Forelimb muscle (tissue), 1 donor: Measurements from ENCODE around the gene GBX1. TPM values are rescaled to one million over a fixed set of nuclear protein-coding genes. Genes with fewer than 3 reads are reported as not detected.

Experiments used
- DNase-seq: peaks from one replicate; pipeline ENCODE4 v3.0.0-alpha.2; 2013; ENCODE audit warnings: low read depth
- polyA plus RNA-seq: library from polyadenylated mRNA; unstranded; fragments of 120-200 nt; gene quantifications from one replicate; pipeline ENCODE4 v1.2.1, GENCODE V29; 2013; ENCODE audit not compliant: insufficient read length

The GBX1 gene
- polyA plus RNA-seq, 1 donor: 3.1 TPM

DNA sequence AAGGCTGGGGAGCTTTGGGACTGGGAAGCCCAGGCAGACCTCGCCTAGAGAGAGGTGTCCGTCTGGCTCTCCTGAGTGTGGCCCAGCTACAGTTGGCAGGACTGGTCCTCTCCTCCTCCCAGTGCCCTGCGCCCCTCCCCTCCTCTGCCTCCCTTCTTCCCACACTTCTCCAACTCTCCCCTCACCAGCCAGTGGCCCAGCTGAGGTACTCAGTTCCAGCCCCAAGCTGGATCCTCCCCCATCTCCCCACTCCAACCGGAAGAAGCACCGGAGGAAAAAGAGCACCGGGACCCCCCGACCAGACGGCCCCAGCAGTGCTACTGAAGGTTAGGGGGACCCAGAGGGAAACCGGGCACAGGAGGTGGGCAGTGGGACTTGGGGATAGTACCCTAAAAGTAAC is 27.7 kb downstream of the GBX1 start:
- no peak for DNase-seq

DNA sequence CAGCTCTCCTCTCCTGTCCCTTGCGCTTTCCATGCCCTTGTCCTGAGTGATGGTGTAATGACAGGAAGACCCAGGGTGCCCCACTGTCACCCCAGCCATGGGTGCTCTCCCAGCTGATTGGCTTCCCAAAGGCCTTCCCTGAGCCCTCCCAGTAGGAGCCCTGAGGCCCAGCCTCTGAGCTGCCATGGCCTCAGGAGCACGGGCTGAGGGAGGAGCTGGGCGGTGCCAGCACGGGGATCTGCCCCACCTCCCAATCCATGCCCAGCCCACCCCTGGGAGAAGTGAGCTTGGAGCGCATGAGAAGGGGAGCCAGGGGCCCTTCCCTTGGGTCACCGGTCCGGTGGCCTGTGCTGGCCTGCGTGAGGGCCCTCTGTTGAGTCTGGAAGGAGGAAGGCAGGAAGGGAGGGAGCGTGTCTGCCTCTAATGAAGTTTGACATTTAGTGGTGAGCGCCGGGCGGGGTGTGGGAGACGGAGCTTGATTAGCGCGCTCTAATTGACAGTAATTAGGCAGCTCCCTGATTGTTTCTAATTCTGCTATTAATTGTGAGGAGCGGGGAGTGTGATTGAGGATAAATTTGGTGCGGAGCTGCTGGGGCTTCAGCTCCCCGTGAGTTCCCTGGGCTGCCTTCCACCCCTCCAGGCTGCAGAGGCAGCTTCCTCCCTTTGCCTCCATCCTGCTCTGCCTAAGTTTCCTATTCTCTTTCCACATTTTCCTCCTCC is 28.3 kb downstream of the GBX1 start:
- no peak for DNase-seq

- no peak for DNase-seq
These were observed 29.2 kb downstream of the GBX1 start for GRCh38 chr7:151138153-151138851.

DNA sequence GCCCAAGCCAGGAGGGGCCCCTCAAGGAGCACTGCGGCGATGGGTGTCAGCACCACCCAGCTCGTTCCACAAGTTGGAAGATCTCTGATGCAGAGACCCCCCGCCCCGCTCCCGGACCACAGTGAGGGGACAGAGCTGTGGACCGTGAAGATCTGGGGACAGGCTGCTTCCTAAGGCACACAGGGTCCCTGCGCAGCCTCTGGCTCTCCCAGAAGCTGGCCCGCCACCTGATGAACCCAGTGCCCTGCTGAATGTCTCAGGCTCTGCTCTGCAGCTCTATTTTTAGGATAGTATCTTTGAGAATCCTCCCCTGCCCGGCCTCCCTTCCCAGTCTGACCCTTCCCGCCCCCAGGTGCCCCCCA is 29.7 kb downstream of the GBX1 start:
- DNase-seq: no peak

- DNase-seq: no peak
These were observed 30.3 kb downstream of the GBX1 start for GRCh38 chr7:151137076-151137675.

- DNase-seq: no peak
These were observed 31.3 kb downstream of the GBX1 start for GRCh38 chr7:151135866-151136843.

GRCh38 chr7:151135525-151135845 is 32.0 kb downstream of the GBX1 start:
- DNase-seq: no peak

DNA sequence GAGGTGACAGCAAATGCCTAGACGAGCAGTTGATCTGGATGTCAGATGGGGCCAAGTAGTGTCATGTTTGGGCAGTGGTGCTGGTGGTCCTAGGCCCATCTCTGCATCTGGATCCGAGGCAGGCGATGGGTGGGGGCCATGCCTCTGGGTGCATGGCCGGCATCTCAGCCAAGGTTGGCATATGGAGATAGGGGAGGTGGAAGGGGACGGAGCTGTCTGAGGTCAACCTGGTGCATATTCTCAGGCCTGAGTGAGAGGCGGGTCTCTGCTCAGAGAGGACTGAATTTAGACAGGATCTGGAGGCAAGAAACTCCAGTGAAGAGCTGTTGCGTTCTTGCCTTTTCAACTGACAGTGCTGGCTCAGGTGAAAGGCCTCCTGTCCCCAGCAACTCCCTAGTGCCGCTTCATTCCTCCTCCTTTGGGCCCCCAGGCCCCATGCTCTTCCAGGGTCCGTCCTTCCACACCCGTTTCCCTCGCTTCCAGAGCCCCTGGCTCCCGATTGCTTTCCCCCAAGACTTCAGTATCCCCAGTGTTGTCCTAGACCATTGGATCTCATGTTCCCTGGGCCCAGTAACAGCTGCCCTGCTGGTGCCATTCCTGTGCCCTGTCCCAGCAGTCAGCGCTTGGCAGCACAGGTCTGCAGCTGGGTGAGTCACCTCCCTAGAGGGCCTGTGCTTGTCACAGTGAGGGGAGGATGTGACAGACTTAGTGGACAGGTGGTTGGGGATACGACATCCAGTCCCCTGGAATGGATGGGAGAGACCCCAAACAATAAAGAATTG is 32.6 kb downstream of the GBX1 start:
- DNase-seq: no peak

DNA sequence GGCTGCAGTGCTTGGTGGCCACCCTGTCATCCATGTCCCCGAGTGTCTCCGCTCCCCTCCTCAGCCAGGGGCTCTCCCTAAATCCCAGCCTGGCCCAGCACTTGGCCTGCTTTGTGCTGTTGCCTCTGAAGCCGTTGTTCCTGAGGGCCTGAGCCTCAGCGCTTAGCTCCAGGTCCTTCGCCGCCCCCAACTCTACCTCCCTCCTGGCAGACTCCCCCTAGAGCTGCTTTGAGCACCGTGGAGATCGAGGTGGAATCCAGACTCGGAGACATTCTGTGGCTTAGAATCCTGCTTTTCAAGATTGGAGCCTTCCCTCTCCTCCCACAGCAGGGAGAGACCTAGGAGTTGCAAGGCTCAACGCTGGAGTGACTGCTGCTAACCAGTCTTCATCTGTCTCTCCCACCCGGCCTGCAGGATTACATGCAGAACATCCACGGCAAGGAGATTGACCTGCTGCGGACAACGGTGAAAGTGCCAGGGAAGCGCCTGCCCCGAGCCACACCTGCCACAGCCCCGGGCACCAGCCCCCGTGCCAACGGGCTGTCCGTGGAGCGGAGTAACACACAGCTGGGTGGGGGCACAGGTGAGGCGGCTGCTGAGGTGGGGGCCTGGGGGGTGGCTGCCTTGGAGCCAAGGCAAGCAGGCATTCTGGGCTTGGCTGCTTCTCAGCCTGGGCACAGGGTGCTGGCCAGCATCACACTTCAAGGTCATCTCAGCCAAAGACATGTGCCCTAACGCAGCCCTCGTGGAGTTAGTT is 33.3 kb downstream of the GBX1 start:
- no peak for DNase-seq

DNA sequence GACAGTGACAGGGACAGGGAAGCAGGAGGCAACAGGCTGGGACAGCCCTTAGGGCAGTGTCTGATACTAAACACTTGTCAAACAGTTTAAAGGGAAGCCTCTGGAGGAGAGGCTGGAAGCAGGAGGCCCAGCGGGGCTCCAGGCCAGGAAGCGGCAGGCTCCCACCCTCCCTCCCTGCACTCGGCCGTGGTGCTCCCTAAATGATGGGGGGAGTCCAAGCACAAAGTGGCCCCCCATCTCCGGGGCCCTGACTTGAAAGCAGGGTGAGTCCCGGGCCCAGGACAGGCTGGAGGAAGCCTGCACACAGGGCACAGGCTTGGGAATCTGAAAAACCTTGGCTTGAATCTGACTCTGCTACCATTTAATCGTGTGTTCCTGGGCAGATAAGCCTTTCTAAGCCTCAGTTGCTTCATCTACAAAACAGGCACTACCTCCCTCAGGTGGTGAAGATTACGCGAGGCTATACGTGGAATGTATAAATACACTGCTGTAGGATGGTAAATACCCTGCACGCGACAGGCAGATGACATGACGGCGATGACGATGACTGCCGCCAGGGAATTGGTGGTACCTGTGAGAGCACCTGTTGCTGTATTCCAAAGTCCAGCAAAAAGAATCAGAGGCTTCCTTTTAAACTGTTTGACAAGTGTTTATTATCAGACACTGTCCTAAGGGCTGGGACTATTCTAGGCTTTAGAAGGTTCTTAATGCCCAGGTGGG is 34.1 kb downstream of the GBX1 start:
- DNase-seq: no peak

- DNase-seq: no peak
These were observed 34.9 kb downstream of the GBX1 start for GRCh38 chr7:151132461-151133205.

- DNase-seq: peak; percentile 51
These were observed 35.8 kb downstream of the GBX1 start for GRCh38 chr7:151131592-151132293.

DNA sequence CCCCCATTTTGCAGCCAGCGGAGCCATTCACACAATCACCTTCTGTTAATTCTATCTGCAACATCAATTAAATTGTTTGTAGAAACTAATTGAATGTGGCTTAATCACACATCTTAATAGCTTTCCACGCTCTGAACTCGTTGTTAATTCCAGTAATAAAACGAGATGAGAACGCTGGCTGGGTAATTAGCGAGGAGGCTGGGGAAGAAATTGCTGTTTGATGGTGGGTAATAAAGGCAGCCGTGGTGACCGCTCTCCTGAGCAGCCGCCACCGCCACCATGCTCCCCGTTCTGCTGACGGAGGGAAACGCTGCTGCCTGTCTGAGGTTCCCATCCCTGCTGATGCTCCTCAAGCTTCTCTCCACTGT is 36.3 kb downstream of the GBX1 start:
- DNase-seq: no peak

DNA sequence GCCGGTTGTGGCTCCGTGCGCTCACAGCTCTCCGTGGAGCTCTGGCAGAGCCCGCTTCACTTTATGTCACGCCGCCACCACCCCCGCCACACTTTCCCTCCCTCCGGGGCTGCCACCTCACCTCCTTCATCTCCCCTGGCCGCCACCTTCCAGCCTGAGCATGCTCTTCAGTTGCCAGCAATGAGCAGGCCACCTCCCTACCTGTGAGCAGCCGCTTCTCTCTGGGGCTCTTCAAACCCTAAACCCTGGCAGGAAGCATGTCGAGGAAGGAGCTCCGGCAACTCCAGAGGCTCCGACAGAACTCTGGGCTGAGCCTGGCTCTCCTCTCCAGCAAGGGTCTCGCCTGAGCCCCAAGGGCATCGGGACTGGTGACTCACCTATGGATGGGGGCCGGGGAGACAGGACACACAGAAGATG is 36.7 kb downstream of the GBX1 start:
- no peak for DNase-seq

DNA sequence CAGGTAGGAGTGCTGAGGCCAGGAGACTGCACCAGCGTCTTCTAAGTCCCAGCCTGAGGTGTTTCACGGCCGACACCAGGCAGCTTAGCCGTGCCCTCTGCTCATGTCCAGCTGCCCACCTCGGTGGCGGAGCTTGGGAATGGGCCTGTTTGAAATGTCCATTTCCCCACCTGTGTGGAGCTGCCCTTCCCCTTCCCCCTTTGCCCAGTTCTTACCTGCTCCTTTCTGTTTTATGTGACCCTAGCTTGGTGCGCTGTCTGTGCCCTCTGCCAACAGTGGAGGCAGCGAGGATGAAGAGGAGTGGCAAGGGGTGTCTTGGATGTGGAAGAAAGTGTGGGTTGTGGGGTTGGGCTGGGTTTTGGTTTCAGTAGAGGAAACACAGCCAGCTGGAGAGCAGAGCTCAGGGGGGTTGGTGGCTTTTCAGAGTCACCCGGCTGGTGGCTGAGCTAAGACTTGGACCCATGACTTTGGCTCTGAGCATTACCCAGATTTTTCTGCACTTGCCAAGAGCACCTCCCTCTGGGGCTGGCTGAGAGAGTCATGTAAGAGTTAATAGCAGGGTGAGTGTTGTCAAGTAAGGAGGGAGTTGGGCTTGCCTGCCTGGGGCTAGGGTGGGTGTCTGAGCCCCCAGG is 37.4 kb downstream of the GBX1 start:
- DNase-seq: no peak

DNA sequence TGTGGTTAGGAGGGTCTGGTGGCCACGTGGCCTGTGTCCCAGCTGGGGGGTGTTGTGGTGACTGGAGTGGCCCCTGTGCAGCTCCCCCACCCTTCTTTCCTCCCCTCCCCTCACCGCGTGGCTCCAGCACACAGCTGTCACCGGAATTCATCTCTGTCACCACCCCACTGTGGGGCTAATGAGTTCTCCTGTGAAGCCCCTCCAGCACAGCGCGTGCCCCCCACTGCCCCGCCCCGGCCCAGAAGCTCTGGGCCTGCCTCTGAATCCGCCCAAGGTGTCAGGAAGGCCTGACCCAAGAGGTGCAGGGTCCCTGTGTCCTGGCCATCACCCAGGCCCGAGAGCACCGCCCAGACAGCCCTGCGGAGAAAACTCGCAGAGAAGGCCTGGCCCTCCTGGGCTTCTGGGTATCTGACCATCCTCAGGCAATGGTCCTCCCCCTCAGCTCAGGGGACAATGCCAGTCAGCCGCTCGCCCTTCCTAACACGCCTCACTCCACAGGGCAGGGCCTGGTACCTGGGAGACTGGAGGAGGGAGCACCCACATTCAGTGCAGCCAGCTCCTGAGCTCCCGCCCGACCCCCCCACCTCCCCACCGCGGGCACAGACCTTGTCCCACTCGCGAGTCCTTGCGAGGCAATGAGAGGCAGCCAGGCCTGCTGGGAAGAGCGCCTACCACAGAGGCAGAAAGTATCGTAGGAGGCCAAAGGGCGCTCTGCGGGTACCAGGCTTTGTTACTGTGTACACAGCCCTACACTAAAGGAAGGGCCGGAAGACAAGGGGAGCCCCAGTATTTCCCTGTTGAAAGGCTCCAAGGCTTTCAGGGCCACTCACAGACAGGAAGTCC is 38.2 kb downstream of the GBX1 start:
- DNase-seq: no peak

DNA sequence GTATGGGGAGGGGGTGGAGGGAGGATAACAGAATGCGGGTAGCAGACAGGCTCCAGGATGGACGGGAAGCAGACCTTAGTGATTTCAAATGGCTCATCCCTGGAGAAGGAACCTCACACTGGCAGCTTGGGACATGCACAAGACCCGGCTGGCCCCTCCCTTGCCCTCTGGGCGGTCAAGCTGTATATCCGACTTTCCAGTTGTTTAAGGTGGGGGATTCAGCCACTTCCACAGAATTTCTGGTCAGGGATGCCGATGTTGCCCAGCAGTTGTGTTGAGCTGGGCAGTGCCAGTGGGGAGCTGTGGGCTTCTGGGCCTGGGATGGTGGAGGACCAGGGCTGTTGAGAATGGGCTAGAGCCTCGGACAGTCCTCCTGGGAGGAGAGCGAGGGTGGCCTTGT is 38.8 kb downstream of the GBX1 start:
- no peak for DNase-seq
